Caco-2 (cell line): ENCODE data around the gene GSTT2B. TPM values are rescaled to one million over a fixed set of nuclear protein-coding genes. Genes with fewer than 3 reads are reported as not detected.
"Not testable (repeated sequence)": the region's sequence is repeated elsewhere in the genome, so short reads cannot be mapped to it uniquely, and the experiment has no call there.

ENCODE experiments used
- BruUV-seq: library from RNA; stranded (reverse); fragments of 400-500 nt; replicated peaks from 2 replicates; lab custom pipeline; 2021; lab: Mats Ljungman, UMichigan
- CTCF ChIA-PET: fragments of 300-600 bp; sonication (Branson Sonifier 250); formaldehyde crosslinking; loops from one replicate; lab custom pipeline; 2022; ENCODE audit warnings: antibody characterized with exemption; lab: Charles Lee
- POLR2A ChIA-PET: fragments of 300-600 bp; sonication (Branson Sonifier 250); formaldehyde crosslinking; loops from one replicate; lab custom pipeline; 2022; ENCODE audit warnings: antibody characterized with exemption; lab: Charles Lee
- DNase-seq, 2 experiments: peaks; one replicate each; pipeline versions ENCODE4 v3.0.0 to v3.0.0-alpha.2; 2020 to 2022
- H3K27me3 ChIP-seq: replicated peaks from 2 replicates; pipeline ENCODE4 v1.6.0; 2011; ENCODE audit warnings: low read length; ENCODE audit not compliant: control insufficient read depth, insufficient read depth
- H3K36me3 ChIP-seq: 2 replicates; pipeline ENCODE4 v1.5.1; 2011; ENCODE audit warnings: low read length; ENCODE audit not compliant: control insufficient read depth, insufficient read depth
- H3K4me1 ChIP-seq: fragments of 250-450 bp; sonication (Bioruptor Pico); 2 replicates; pipeline ENCODE4 v1.5.1; 2020; ENCODE audit warnings: mild to moderate bottlenecking
- H3K4me3 ChIP-seq: 2 replicates; pipeline ENCODE4 v1.5.1; 2011; ENCODE audit warnings: low read depth, mild to moderate bottlenecking, control low read depth, low read length
- H3K9me3 ChIP-seq: fragments of 250-450 bp; sonication (Bioruptor Pico); 2 replicates; pipeline ENCODE4 v1.5.1; 2020; ENCODE audit warnings: mild to moderate bottlenecking, moderate library complexity
- H3K27ac Mint-ChIP-seq: one replicate; pipeline ENCODE4 v1.8.0; 2022; ENCODE audit warnings: mixed read lengths; ENCODE audit not compliant: unreplicated experiment
- H3K27me3 Mint-ChIP-seq: one replicate; pipeline ENCODE4 v1.8.0; 2022; ENCODE audit warnings: mixed read lengths; ENCODE audit not compliant: insufficient read depth, unreplicated experiment
- H3K36me3 Mint-ChIP-seq: one replicate; pipeline ENCODE4 v1.8.0; 2022; ENCODE audit warnings: mild to moderate bottlenecking, mixed read lengths; ENCODE audit not compliant: insufficient read depth, unreplicated experiment
- H3K4me1 Mint-ChIP-seq: one replicate; pipeline ENCODE4 v1.8.0; 2022; ENCODE audit warnings: low read depth, mixed read lengths; ENCODE audit not compliant: unreplicated experiment
- H3K4me3 Mint-ChIP-seq: one replicate; pipeline ENCODE4 v1.8.0; 2022; ENCODE audit warnings: mild to moderate bottlenecking, moderate library complexity, mixed read lengths; ENCODE audit not compliant: unreplicated experiment
- H3K9me3 Mint-ChIP-seq: one replicate; pipeline ENCODE4 v1.8.0; 2022; ENCODE audit warnings: mixed read lengths; ENCODE audit not compliant: unreplicated experiment
- intact Hi-C: fragments of 100-400 bp; cut with micrococcal nuclease; formaldehyde crosslinking; loops from one replicate; pipeline ENCODE4 v1.10.0; 2022; ENCODE audit not compliant: unreplicated experiment
- total RNA-seq: library from RNA; stranded (reverse); gene quantifications from 2 replicates; pipeline ENCODE4 v1.2.3, GENCODE V29; 2022
- TF ChIP-seq, protein P1 (sequence below), 2 experiments: fragments of 200-600 bp in 1 of 2; IDR thresholded peaks; 1 replicate in 1 of 2; 2 replicates in 1 of 2; pipeline versions ENCODE4 v1.5.1 to v1.8.0; 2011 to 2022; ENCODE audit warnings: antibody characterized with exemption in 1 of 2, control low read depth in 1 of 2, inconsistent platforms in 1 of 2, low read depth in 1 of 2, low read length in 1 of 2, mild to moderate bottlenecking in 1 of 2, moderate library complexity in 1 of 2; ENCODE audit not compliant: insufficient read depth in 1 of 2, severe bottlenecking in 1 of 2, unreplicated experiment in 1 of 2

The GSTT2B gene
- total RNA-seq, 1 experiment from 2014 or later, result 9.6 TPM

DNA sequence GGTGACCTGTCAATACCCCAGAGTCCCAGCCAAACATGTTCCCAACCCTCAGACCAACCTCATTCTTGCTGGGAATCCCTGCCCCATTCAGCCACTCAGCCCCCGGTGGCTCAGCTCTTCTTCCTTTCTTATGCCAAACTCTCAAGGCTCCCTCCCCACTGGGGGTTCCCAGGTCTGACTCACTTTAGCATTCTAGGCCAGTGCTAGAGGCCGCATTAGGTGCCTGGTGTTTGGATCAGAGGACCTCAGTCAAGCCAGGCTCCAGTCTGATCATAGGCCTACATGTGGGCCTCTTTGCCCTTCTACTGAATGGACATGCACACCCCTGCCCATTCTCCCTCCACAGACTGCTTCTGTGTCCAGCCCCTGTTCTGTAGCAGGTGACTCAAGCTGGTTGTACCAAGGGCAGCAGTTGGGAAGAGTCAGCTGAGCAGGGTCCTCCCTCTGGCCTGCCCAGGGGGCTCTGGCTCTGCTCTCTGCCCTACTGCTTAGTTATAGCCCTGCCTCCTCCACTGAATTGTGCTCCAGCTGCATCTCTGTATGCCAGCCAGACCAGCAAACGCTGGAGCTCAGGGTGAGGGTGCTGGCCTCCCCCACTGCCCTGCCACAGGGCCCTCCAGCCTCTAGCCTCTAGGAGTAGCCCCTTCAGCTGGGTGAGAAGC is 28.7 kb upstream of the GSTT2B start:
- H3K4me3 Mint-ChIP-seq, H3K27ac Mint-ChIP-seq, H3K27me3 Mint-ChIP-seq, H3K36me3 Mint-ChIP-seq, H3K36me3 ChIP-seq, H3K27me3 ChIP-seq, DNase-seq, H3K9me3 ChIP-seq, H3K4me3 ChIP-seq, intact Hi-C loops, H3K9me3 Mint-ChIP-seq, BruUV-seq, H3K4me1 ChIP-seq, POLR2A ChIA-PET, H3K4me1 Mint-ChIP-seq: not testable (repeated sequence)
- CTCF ChIA-PET, result interaction anchor here (1.0 kb wide), 1 partner anchor 185 kb away, joined by 3 read pairs; no protein-coding TSS in a partner anchor

DNA sequence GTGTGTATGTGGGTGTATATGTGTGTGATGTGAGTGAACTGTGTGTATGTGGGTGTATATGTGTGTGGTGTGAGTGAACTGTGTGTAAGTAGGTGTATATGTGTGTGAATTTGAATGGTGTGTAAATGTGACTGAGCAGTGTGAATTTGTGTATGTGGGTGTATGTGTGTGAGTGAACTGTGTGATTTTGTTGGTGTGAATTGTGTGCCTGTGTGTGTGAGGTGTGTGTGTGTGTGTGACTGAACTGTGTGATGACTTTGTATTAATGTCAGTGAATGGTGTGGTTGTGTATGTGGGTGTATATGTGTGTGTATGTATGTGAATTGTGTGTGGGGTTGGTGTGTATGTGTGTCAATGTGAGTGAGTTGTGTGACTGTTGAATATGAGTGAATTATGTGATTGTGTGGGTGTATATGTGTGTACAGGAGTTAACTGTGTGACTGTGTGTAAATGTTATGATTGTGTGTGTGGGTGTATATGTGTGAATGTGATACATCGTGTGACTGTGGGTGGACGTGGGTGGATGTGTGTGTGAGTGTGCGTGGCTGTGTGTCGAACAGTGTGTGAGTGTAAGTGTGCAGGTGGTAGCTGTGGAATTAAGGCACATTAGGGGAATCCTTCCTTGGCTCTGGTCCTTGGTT is 25.7 kb upstream of the GSTT2B start:
- H3K4me3 ChIP-seq, POLR2A ChIA-PET, H3K27ac Mint-ChIP-seq, H3K27me3 ChIP-seq, H3K4me3 Mint-ChIP-seq, H3K36me3 Mint-ChIP-seq, CTCF ChIA-PET, BruUV-seq, H3K9me3 ChIP-seq, intact Hi-C loops, H3K4me1 Mint-ChIP-seq, H3K27me3 Mint-ChIP-seq, H3K36me3 ChIP-seq, H3K9me3 Mint-ChIP-seq, DNase-seq, H3K4me1 ChIP-seq: not testable (repeated sequence)

DNA sequence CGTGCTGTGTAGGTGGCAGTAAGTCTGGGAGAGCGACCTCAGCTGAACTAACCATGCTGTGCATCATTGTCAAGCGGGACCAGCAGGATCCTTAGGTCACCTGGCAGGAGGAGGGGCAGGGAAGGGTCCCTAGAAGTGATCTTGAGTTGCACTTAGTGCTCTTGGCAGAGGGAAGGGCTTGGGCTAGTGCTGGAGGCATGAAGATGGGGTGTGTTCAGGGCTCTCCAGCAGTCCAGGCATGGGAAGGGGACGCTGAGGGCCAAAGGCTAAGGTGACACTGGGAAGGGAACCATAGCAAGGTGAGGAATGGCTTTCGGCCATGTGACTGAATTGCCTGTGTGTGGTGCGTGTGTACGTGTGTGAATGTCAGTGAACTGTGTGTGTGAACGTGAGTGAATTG is 25.1 kb upstream of the GSTT2B start:
- H3K27ac Mint-ChIP-seq, H3K9me3 ChIP-seq, POLR2A ChIA-PET, H3K27me3 Mint-ChIP-seq, H3K36me3 ChIP-seq, H3K27me3 ChIP-seq, H3K9me3 Mint-ChIP-seq, H3K36me3 Mint-ChIP-seq, H3K4me1 ChIP-seq, BruUV-seq, H3K4me3 Mint-ChIP-seq, CTCF ChIA-PET, H3K4me1 Mint-ChIP-seq, H3K4me3 ChIP-seq, DNase-seq, intact Hi-C loops: not testable (repeated sequence)

DNA sequence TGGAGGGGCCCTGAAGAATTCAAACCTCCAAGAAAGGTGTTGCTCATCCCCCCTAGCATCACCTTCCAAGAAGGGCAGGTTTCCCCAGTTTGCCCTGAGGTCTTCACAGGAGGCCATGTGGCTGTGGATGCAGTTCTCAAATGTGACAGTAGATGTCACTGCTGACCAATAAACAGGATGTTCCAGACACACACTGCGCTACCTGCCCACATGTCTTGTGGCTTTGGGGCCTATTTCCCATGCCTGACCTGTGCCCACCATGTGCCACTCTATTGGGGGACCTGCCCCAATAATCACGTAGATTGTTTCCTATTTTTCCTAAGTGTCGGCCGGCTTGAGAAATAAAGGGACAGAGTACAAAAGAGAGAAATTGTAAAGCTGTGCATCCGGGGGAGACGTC is 23.4 kb upstream of the GSTT2B start:
- DNase-seq, result peak; percentile 53 to 67
- intact Hi-C loops, result loop anchor here (5.0 kb wide), 2 partner anchors 178 to 193 kb away; no protein-coding TSS in a partner anchor
- Histone ChIP-seq H3K27me3 (no peaks in the 10 kb centered on the region), H3K4me3 (no peak overlapping the region), H3K36me3 (no peaks in the 10 kb centered on the region), H3K4me1 (no peaks in the 10 kb centered on the region), H3K9me3 (no peaks in the 10 kb centered on the region)
- H3K4me1 Mint-ChIP-seq, result no peaks in the 10 kb centered on the region
- H3K4me3 Mint-ChIP-seq, result no peak overlapping the region
- no peaks in the 10 kb centered on the region for H3K36me3 Mint-ChIP-seq
- no peak overlapping the region for H3K27ac Mint-ChIP-seq
- H3K27me3 Mint-ChIP-seq, result no peaks in the 10 kb centered on the region
- BruUV-seq, result no TSS peak
- H3K9me3 Mint-ChIP-seq, result peaks cover 8% of the 10 kb centered on the region
- ChIA-PET CTCF (no interaction called here), POLR2A (no interaction called here)
- TF ChIP-seq, protein P1, sequence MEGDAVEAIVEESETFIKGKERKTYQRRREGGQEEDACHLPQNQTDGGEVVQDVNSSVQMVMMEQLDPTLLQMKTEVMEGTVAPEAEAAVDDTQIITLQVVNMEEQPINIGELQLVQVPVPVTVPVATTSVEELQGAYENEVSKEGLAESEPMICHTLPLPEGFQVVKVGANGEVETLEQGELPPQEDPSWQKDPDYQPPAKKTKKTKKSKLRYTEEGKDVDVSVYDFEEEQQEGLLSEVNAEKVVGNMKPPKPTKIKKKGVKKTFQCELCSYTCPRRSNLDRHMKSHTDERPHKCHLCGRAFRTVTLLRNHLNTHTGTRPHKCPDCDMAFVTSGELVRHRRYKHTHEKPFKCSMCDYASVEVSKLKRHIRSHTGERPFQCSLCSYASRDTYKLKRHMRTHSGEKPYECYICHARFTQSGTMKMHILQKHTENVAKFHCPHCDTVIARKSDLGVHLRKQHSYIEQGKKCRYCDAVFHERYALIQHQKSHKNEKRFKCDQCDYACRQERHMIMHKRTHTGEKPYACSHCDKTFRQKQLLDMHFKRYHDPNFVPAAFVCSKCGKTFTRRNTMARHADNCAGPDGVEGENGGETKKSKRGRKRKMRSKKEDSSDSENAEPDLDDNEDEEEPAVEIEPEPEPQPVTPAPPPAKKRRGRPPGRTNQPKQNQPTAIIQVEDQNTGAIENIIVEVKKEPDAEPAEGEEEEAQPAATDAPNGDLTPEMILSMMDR (IDR thresholded peaks at IDR 0.05; ENCODE audit: insufficient read depth in 1 of 2, low read depth in 1 of 2, low read length in 1 of 2, severe bottlenecking in 1 of 2, unreplicated experiment in 1 of 2), result peak; percentile 65 to 80

DNA sequence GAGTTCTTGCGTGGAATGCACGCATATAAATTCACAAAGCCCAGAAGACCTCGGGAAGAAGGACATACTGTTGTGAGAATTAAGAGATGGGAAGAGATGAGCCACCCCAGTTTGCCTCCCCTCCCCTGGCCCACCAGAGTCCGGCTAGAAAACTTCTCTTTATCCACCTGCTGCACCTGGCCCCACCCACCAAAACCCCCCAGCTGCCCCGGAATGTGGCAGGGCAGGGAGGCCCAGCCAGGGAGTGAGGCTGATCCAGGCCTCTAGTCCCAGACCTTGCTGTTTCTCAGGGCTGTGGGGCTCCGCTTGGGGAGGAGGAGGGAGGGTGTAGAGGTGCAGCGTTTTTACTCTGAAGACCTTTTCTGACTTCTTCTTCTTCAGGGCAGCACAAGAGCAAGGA is 19.6 kb upstream of the GSTT2B start:
- H3K4me3 ChIP-seq, H3K4me1 Mint-ChIP-seq, H3K4me3 Mint-ChIP-seq, H3K36me3 Mint-ChIP-seq, H3K36me3 ChIP-seq, H3K4me1 ChIP-seq, POLR2A ChIA-PET, H3K27me3 ChIP-seq, H3K27ac Mint-ChIP-seq, DNase-seq, CTCF ChIA-PET, H3K9me3 ChIP-seq, H3K9me3 Mint-ChIP-seq, H3K27me3 Mint-ChIP-seq: not testable (repeated sequence)
- BruUV-seq, result TSS peak; percentile 20
- intact Hi-C loops, result loop anchor here (5.0 kb wide), 2 partner anchors 182 to 197 kb away; no protein-coding TSS in a partner anchor

DNA sequence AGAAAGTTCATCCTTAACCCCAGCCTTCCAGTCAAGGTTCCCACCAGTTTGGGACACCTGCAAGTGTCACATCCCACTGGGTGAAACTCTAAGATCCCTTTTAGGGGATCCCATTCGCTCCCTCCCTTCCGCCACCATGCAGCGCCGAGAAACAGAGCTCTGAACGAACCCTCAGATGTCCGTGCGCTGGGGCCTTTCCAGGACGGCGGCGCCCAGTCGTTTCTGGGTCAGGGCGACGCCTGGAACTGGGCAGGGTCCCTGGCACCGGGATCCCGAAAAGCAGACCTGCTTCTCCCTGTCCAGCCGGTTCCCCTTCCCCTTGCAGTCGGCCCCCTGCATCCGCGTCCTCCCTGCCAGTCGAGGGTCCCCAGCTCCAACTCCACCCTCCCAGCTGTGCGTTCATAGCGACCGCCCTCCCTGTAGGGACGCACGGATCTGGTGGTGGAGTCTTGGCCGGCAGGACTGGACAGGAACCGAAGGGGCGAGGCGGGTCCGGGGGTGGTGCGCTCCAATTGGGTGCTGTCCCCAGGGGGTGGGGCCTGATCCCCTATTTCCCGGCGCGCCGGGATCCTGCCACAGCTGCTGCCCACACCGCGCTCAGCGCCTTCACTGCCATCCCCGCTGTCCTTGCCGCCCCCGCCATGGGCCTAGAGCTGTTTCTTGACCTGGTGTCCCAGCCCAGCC is 18.7 kb upstream of the GSTT2B start, which contains the start of gene GSTT2:
Gene GSTT2 (plus strand): TSS at position 578 of the 684 bp plus-strand sequence.
- H3K36me3 Mint-ChIP-seq, DNase-seq, H3K36me3 ChIP-seq, H3K27ac Mint-ChIP-seq, BruUV-seq, H3K4me3 ChIP-seq, POLR2A ChIA-PET, CTCF ChIA-PET, H3K4me1 ChIP-seq, H3K9me3 ChIP-seq, H3K27me3 ChIP-seq, H3K9me3 Mint-ChIP-seq, H3K4me1 Mint-ChIP-seq, H3K4me3 Mint-ChIP-seq, H3K27me3 Mint-ChIP-seq: not testable (repeated sequence)
- intact Hi-C loops, result loop anchor here (5.0 kb wide), 2 partner anchors 183 to 198 kb away; no protein-coding TSS in a partner anchor
